Mammary epithelial cell (primary cell): ENCODE measurements around the gene FOXJ2.

ENCODE experiments used
- CTCF ChIP-seq, 2 donors: IDR thresholded peaks in 1 of 2; conservative IDR thresholded peaks in 1 of 2; 2 replicates each; pipeline ENCODE4 v1.5.1; 2011 to 2012; ENCODE audit warnings: inconsistent platforms in 2 of 2, low read length in 2 of 2, mild to moderate bottlenecking in 2 of 2, control low read depth in 1 of 2, low read depth in 1 of 2; ENCODE audit not compliant: insufficient read depth in 1 of 2; ENCODE audit errors: extremely low read depth in 1 of 2
- EZH2 ChIP-seq: IDR thresholded peaks from 2 replicates; pipeline ENCODE4 v1.6.1; 2012; ENCODE audit warnings: low read length, inconsistent platforms, borderline replicate concordance

- TF ChIP-seq CTCF (conservative IDR thresholded peaks at IDR 0.05 in 1 of 2, IDR thresholded peaks at IDR 0.05 in 1 of 2; ENCODE audit: extremely low read depth in 1 of 2, insufficient read depth in 1 of 2, low read depth in 1 of 2, low read length in 2 of 2) (no peak), EZH2 (no peak)
Observed at GRCh38 chr12:8034802-8035201, 2.3 kb downstream of the FOXJ2 start.
